CD4-positive, alpha-beta T cell (primary cell): Measurements from ENCODE around the gene FNBP1L. TPM values are rescaled to one million over a fixed set of nuclear protein-coding genes. Genes with fewer than 3 reads are reported as not detected.
"Not testable (repeated sequence)": the region's sequence is repeated elsewhere in the genome, so short reads cannot be mapped to it uniquely, and the experiment has no call there.

Experiments used
- ATAC-seq: fragments of 200-7000 bp; cut with Tn5 transposase; one replicate; pipeline ENCODE4 v1.10.0; 2022; ENCODE audit warnings: mild to moderate bottlenecking; ENCODE audit not compliant: poor library complexity
- CTCF ChIA-PET: fragments of 350-600 bp; sonication (Branson Sonifier 250); formaldehyde crosslinking; loops from one replicate; lab custom pipeline; 2021; ENCODE audit warnings: antibody characterized with exemption, inconsistent platforms; lab: Charles Lee
- POLR2A ChIA-PET: fragments of 350-600 bp; sonication (Branson Sonifier 250); formaldehyde crosslinking; loops from one replicate; lab custom pipeline; 2021; ENCODE audit warnings: antibody characterized with exemption, inconsistent platforms; lab: Charles Lee
- DNase-seq, 14 experiments: peaks; one replicate each; pipeline ENCODE4 v3.0.0-alpha.2; 2013 to 2020; ENCODE audit warnings: mixed read lengths in 2 of 14
- H3K27ac ChIP-seq, 2 donors: one replicate each; pipeline versions ENCODE4 v1.5.1 to v1.7.0; 2013; ENCODE audit warnings: low read length in 2 of 2, low read depth in 1 of 2, mild to moderate bottlenecking in 1 of 2
- H3K27me3 ChIP-seq, 2 experiments: 1 replicate in 1 of 2; 2 replicates in 1 of 2; pipeline versions ENCODE4 v1.6.1 to v1.7.0; 2013; ENCODE audit warnings: low read length in 2 of 2, control low read depth in 1 of 2, mild to moderate bottlenecking in 1 of 2, moderate library complexity in 1 of 2; ENCODE audit not compliant: insufficient read depth in 2 of 2, control insufficient read depth in 1 of 2
- H3K36me3 ChIP-seq: one replicate; pipeline ENCODE4 v1.6.1; 2013; ENCODE audit warnings: low read length, control low read depth; ENCODE audit not compliant: insufficient read depth
- H3K4me1 ChIP-seq: one replicate; pipeline ENCODE4 v1.6.1; 2013; ENCODE audit warnings: low read length, control low read depth; ENCODE audit not compliant: insufficient read depth
- H3K4me3 ChIP-seq: one replicate; pipeline ENCODE4 v1.5.1; 2013; ENCODE audit warnings: mild to moderate bottlenecking, low read length, moderate library complexity
- H3K9me3 ChIP-seq, 2 experiments: 1 replicate in 1 of 2; 2 replicates in 1 of 2; pipeline versions ENCODE4 v1.6.1 to v1.7.0; 2013; ENCODE audit warnings: low read length in 2 of 2, mild to moderate bottlenecking in 2 of 2, control low read depth in 1 of 2, moderate library complexity in 1 of 2; ENCODE audit not compliant: control insufficient read depth in 1 of 2, insufficient read depth in 1 of 2
- H3K27ac Mint-ChIP-seq: one replicate; pipeline ENCODE4 v1.8.0; 2020; ENCODE audit warnings: mixed read lengths
- H3K27me3 Mint-ChIP-seq: one replicate; pipeline ENCODE4 v1.8.0; 2021; ENCODE audit warnings: mixed read lengths
- H3K36me3 Mint-ChIP-seq: one replicate; pipeline ENCODE4 v1.8.0; 2021; ENCODE audit warnings: low read depth, mixed read lengths
- H3K4me1 Mint-ChIP-seq: one replicate; pipeline ENCODE4 v1.8.0; 2021; ENCODE audit warnings: low read depth, mixed read lengths
- H3K4me3 Mint-ChIP-seq: one replicate; pipeline ENCODE4 v1.8.0; 2020; ENCODE audit warnings: mild to moderate bottlenecking, mixed read lengths
- H3K9me3 Mint-ChIP-seq: one replicate; pipeline ENCODE4 v1.8.0; 2020; ENCODE audit warnings: mixed read lengths
- intact Hi-C, 2 experiments: fragments of 100-400 bp; cut with DNase I in 1 of 2; cut with micrococcal nuclease in 1 of 2; formaldehyde crosslinking; loops; one replicate each; pipeline versions ENCODE4 v1.15.1 to v1.9.0; 2023 to 2025; cut with DNase I, micrococcal nuclease
- total RNA-seq, 174 experiments: library from RNA in 2 of 174; stranded (reverse) in 2 of 174; gene quantifications; one replicate each; pipeline ENCODE4 v1.2.3 and lab custom pipeline; 2021 to 2026
- TF ChIP-seq, protein P1 (sequence below): fragments of 200-600 bp; IDR thresholded peaks from one replicate; pipeline ENCODE4 v1.8.0; 2022; ENCODE audit warnings: antibody characterized with exemption, mild to moderate bottlenecking

The FNBP1L gene
- total RNA-seq, 2 experiments from 2014 or later: 1.1 TPM

GRCh38 chr1:93588955-93589354, 141.0 kb downstream of the FNBP1L start:
- Histone ChIP-seq H3K4me3 (no peak overlapping the region), H3K27ac (no peak overlapping the region), H3K9me3 (no peaks in the 10 kb centered on the region), H3K36me3 (no peaks in the 10 kb centered on the region), H3K4me1 (peaks cover 5% of the 10 kb centered on the region), H3K27me3 (no peaks in the 10 kb centered on the region)
- ATAC-seq (no peak), DNase-seq (no peak)
- Mint-ChIP-seq H3K27ac (no peak overlapping the region), H3K4me3 (no peak overlapping the region), H3K9me3 (no peaks in the 10 kb centered on the region), H3K27me3 (no peaks in the 10 kb centered on the region), H3K4me1 (peaks cover 8% of the 10 kb centered on the region), H3K36me3 (no peaks in the 10 kb centered on the region)
- CTCF ChIA-PET: no interaction called here
- intact Hi-C loops: no loop called here
- POLR2A ChIA-PET: no interaction called here
- TF ChIP-seq, protein P1, sequence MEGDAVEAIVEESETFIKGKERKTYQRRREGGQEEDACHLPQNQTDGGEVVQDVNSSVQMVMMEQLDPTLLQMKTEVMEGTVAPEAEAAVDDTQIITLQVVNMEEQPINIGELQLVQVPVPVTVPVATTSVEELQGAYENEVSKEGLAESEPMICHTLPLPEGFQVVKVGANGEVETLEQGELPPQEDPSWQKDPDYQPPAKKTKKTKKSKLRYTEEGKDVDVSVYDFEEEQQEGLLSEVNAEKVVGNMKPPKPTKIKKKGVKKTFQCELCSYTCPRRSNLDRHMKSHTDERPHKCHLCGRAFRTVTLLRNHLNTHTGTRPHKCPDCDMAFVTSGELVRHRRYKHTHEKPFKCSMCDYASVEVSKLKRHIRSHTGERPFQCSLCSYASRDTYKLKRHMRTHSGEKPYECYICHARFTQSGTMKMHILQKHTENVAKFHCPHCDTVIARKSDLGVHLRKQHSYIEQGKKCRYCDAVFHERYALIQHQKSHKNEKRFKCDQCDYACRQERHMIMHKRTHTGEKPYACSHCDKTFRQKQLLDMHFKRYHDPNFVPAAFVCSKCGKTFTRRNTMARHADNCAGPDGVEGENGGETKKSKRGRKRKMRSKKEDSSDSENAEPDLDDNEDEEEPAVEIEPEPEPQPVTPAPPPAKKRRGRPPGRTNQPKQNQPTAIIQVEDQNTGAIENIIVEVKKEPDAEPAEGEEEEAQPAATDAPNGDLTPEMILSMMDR: no peak

DNA sequence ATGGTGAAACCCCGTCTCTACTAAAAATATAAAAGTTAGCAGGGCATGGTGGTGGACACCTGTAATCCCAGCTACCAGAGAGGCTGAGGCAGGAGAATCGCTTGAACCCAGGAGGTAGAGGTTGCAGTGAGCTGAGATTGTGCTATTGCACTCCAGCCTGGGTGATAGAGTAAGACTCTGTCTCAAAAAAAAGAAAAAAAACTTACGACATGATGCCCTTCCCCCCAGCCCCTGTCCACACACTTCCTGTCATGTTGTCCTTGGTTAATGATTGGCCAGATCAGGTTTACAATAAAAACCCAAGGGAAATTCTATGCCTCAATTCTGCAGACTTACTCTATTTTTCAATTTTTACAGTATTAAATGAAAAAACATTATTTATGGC, 143.4 kb downstream of the FNBP1L start:
- H3K27ac ChIP-seq, H3K27me3 ChIP-seq, H3K4me1 Mint-ChIP-seq, H3K36me3 ChIP-seq, H3K27me3 Mint-ChIP-seq, H3K36me3 Mint-ChIP-seq, ATAC-seq, H3K4me3 ChIP-seq, H3K4me1 ChIP-seq, CTCF ChIA-PET, H3K4me3 Mint-ChIP-seq, H3K9me3 Mint-ChIP-seq, POLR2A ChIA-PET, H3K9me3 ChIP-seq, intact Hi-C loops, H3K27ac Mint-ChIP-seq, DNase-seq: not testable (repeated sequence)

- Mint-ChIP-seq H3K4me3 (no peak overlapping the region), H3K27ac (no peak overlapping the region), H3K36me3 (no peaks in the 10 kb centered on the region), H3K9me3 (no peaks in the 10 kb centered on the region), H3K4me1 (peaks cover 8% of the 10 kb centered on the region), H3K27me3 (no peaks in the 10 kb centered on the region)
- Histone ChIP-seq H3K4me1 (peaks cover 5% of the 10 kb centered on the region), H3K36me3 (no peaks in the 10 kb centered on the region), H3K9me3 (no peaks in the 10 kb centered on the region), H3K27ac (no peak overlapping the region), H3K27me3 (no peaks in the 10 kb centered on the region), H3K4me3 (no peak overlapping the region)
- ATAC-seq (no peak), DNase-seq (peak in 4 of 14 experiments; percentile 5 to 23 (median 6))
- intact Hi-C loops: no loop called here
- POLR2A ChIA-PET: no interaction called here
- TF ChIP-seq, protein P1: no peak
- CTCF ChIA-PET: no interaction called here
Observed at GRCh38 chr1:93591676-93592550, 144.0 kb downstream of the FNBP1L start.
